Activated CD4-positive, alpha-beta memory T cell treated with anti-CD3 and anti-CD28 coated beads, Interleukin-2, amount 10 ng/mL, durations not matched to agents 7 days and 5 days (primary cell): ENCODE measurements around the gene HAS3. TPM values are rescaled to one million over a fixed set of nuclear protein-coding genes. Genes with fewer than 3 reads are reported as not detected.
A peak's percentile ranks its signal among the peaks of the same experiment; 100 is the strongest.

ENCODE experiments used
- CTCF ChIA-PET: fragments of 350-600 bp; sonication (Branson Sonifier 250); formaldehyde crosslinking; loops from one replicate; lab custom pipeline; 2021; ENCODE audit warnings: antibody characterized with exemption, inconsistent platforms; lab: Charles Lee
- POLR2A ChIA-PET: fragments of 350-600 bp; sonication (Branson Sonifier 250); formaldehyde crosslinking; loops from one replicate; lab custom pipeline; 2021; ENCODE audit warnings: antibody characterized with exemption; lab: Charles Lee
- DNase-seq: peaks from one replicate; pipeline ENCODE4 v3.0.0-alpha.2; 2020
- H3K27ac Mint-ChIP-seq: one replicate; pipeline ENCODE4 v1.8.0; 2021; ENCODE audit warnings: mild to moderate bottlenecking, mixed read lengths
- H3K27me3 Mint-ChIP-seq: one replicate; pipeline ENCODE4 v1.8.0; 2021; ENCODE audit warnings: mixed read lengths
- H3K36me3 Mint-ChIP-seq: one replicate; pipeline ENCODE4 v1.8.0; 2021; ENCODE audit warnings: low read depth, mixed read lengths
- H3K4me1 Mint-ChIP-seq: one replicate; pipeline ENCODE4 v1.8.0; 2021; ENCODE audit warnings: mixed read lengths
- H3K4me3 Mint-ChIP-seq: one replicate; pipeline ENCODE4 v1.8.0; 2021; ENCODE audit warnings: mild to moderate bottlenecking, mixed read lengths
- H3K9me3 Mint-ChIP-seq: one replicate; pipeline ENCODE4 v1.8.0; 2021; ENCODE audit warnings: mixed read lengths
- total RNA-seq, 2 experiments: library from RNA; stranded (reverse); gene quantifications; one replicate each; pipeline ENCODE4 v1.2.3, GENCODE V29; 2021

Gene HAS3
- total RNA-seq, 2 experiments from 2014 or later = 0.38 to 0.71 TPM

DNA sequence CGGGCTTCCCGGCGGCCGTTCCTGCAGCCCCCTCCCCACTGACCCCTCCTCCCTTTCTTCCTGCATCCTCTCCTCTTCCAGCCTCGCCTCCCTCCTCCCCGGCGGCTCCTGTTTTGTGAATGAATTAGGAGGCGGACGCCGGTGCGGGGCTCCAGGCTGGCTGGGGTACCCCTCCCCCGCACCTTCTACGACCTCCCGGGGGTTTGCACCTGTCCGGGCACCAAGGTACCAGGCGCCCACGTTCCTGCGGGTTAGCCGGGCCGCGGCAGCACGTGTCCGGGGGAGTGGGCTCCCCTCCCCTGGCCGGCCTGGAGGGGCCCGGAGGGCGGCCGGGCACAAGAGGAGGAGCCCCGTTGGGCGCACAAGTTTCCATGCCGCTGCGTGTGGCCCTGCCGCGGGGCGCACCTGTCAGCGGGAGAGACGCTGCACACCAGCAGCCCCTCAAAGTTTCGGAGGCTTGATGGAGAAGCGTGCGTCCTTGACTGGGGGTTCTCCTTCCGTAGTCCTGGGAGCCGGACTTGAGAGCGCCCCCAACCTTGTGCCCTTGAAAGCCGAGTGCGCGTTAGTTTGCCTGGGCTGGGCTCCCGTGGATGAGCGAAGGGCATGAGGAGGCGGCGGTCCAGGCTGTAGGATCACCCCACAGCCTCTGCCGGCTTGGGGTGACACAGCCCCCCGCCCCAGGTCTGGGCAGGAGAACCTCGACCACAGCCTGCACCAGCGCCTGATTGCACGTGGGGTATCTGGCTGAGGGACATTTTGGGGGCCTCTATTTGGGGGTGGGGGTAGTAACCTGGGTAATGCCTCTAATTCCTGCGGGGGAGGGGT lies 1.2 kb downstream of the HAS3 start:
- no peak for DNase-seq
- POLR2A ChIA-PET = no interaction called here
- Mint-ChIP-seq H3K27ac (no peak overlapping the region), H3K9me3 (no peaks in the 10 kb centered on the region), H3K4me1 (peaks cover 15% of the 10 kb centered on the region), H3K27me3 (peaks cover 39% of the 10 kb centered on the region), H3K36me3 (no peaks in the 10 kb centered on the region), H3K4me3 (no peak overlapping the region)
- CTCF ChIA-PET = interaction anchor here (1.4 to 2.3 kb wide), 2 partner anchors 17 to 18 kb away, joined by 4 to 13 read pairs; no protein-coding TSS in a partner anchor

- Mint-ChIP-seq H3K4me1 (peaks cover 16% of the 10 kb centered on the region), H3K27me3 (peaks cover 38% of the 10 kb centered on the region), H3K4me3 (no peak overlapping the region), H3K9me3 (no peaks in the 10 kb centered on the region), H3K36me3 (no peaks in the 10 kb centered on the region), H3K27ac (no peak overlapping the region)
- no peak for DNase-seq
- POLR2A ChIA-PET = interaction anchor here (1.5 to 1.8 kb wide), 2 partner anchors 12 to 25 kb away, joined by 4 to 7 read pairs; partner anchors contain the start of genes CHTF8 and UTP4
- CTCF ChIA-PET = interaction anchor here (2.3 kb wide), 1 partner anchor 16 kb away, joined by 15 read pairs; no protein-coding TSS in a partner anchor
Measured at GRCh38 chr16:69107316-69107962, 2.0 kb downstream of the HAS3 start.

GRCh38 chr16:69108064-69108904 lies 2.8 kb downstream of the HAS3 start:
- no peaks in the 10 kb centered on the region for H3K36me3 Mint-ChIP-seq
- no peak for DNase-seq
- H3K9me3 Mint-ChIP-seq = no peaks in the 10 kb centered on the region
- ChIA-PET POLR2A (interaction anchor here (1.5 to 1.8 kb wide), 2 partner anchors 11 to 24 kb away, joined by 4 to 7 read pairs; partner anchors contain the start of genes CHTF8 and UTP4), CTCF (interaction anchor here (2.3 kb wide), 1 partner anchor 15 kb away, joined by 15 read pairs; no protein-coding TSS in a partner anchor)
- peaks cover 31% of the 10 kb centered on the region for H3K27me3 Mint-ChIP-seq
- no peak overlapping the region for H3K27ac Mint-ChIP-seq
- H3K4me1 Mint-ChIP-seq = peaks cover 19% of the 10 kb centered on the region
- H3K4me3 Mint-ChIP-seq = no peak overlapping the region

DNA sequence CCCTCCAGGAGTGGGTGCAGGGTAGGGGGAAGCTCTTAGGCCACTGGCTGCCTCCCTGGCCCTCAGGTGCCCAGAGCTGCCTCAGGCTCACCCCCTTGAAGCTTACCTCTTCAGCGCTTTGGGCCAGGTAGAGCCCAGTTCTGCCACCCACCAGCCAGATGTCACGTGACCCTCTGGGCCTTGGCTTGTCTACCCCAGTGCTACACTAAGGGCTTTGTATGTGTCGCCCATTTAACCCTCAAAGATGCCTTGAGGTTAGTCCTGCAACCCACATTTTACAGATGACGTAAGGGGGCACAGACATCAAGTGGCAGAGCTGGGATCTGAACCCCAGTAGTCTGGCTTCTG lies 3.4 kb downstream of the HAS3 start:
- peaks cover 28% of the 10 kb centered on the region for H3K27me3 Mint-ChIP-seq
- H3K4me3 Mint-ChIP-seq = no peak overlapping the region
- ChIA-PET POLR2A (interaction anchor here (1.5 to 1.8 kb wide), 2 partner anchors 10 to 24 kb away, joined by 4 to 7 read pairs; partner anchors contain the start of genes CHTF8 and UTP4), CTCF (interaction anchor here (2.3 kb wide), 1 partner anchor 15 kb away, joined by 15 read pairs; no protein-coding TSS in a partner anchor)
- H3K36me3 Mint-ChIP-seq = no peaks in the 10 kb centered on the region
- H3K4me1 Mint-ChIP-seq = peaks cover 19% of the 10 kb centered on the region
- DNase-seq = no peak
- no peak overlapping the region for H3K27ac Mint-ChIP-seq
- H3K9me3 Mint-ChIP-seq = no peaks in the 10 kb centered on the region

GRCh38 chr16:69109486-69110270 lies 4.2 kb downstream of the HAS3 start:
- DNase-seq = no peak
- H3K27ac Mint-ChIP-seq = no peak overlapping the region
- ChIA-PET POLR2A (interaction anchor here (1.8 kb wide), 1 partner anchor 10 kb away, joined by 4 read pairs; no protein-coding TSS in a partner anchor), CTCF (interaction anchor here (1.9 to 2.3 kb wide), 2 partner anchors 14 kb away, joined by 13 to 15 read pairs; no protein-coding TSS in a partner anchor)
- no peak overlapping the region for H3K4me3 Mint-ChIP-seq
- H3K36me3 Mint-ChIP-seq = peaks cover 2% of the 10 kb centered on the region
- peaks cover 17% of the 10 kb centered on the region for H3K4me1 Mint-ChIP-seq
- H3K9me3 Mint-ChIP-seq = no peaks in the 10 kb centered on the region
- H3K27me3 Mint-ChIP-seq = peaks cover 25% of the 10 kb centered on the region

- no peak overlapping the region for H3K27ac Mint-ChIP-seq
- DNase-seq = no peak
- H3K9me3 Mint-ChIP-seq = no peaks in the 10 kb centered on the region
- no peak overlapping the region for H3K4me3 Mint-ChIP-seq
- CTCF ChIA-PET = interaction anchor here (0.6 to 1.9 kb wide), 3 partner anchors 13 to 163 kb away, joined by 3 to 13 read pairs (median 3); no protein-coding TSS in a partner anchor
- H3K36me3 Mint-ChIP-seq = peaks cover 3% of the 10 kb centered on the region
- POLR2A ChIA-PET = no interaction called here
- peaks cover 14% of the 10 kb centered on the region for H3K4me1 Mint-ChIP-seq
- peaks cover 21% of the 10 kb centered on the region for H3K27me3 Mint-ChIP-seq
Measured at GRCh38 chr16:69110406-69110805, 5.0 kb downstream of the HAS3 start.

- Mint-ChIP-seq H3K27ac (no peak overlapping the region), H3K4me3 (no peak overlapping the region), H3K4me1 (peaks cover 10% of the 10 kb centered on the region), H3K36me3 (peaks cover 3% of the 10 kb centered on the region), H3K9me3 (no peaks in the 10 kb centered on the region), H3K27me3 (peaks cover 16% of the 10 kb centered on the region)
- CTCF ChIA-PET = interaction anchor here (0.6 to 1.9 kb wide), 7 partner anchors 12 to 164 kb away, joined by 3 to 13 read pairs (median 3); no protein-coding TSS in a partner anchor
- DNase-seq = no peak
- POLR2A ChIA-PET = no interaction called here
Measured at GRCh38 chr16:69111216-69111875, 5.9 kb downstream of the HAS3 start.

GRCh38 chr16:69111876-69112230 lies 6.4 kb downstream of the HAS3 start:
- no peak overlapping the region for H3K27ac Mint-ChIP-seq
- ChIA-PET CTCF (interaction anchor here (0.6 to 1.3 kb wide), 4 partner anchors 16 to 76 kb away, joined by 3 read pairs; no protein-coding TSS in a partner anchor), POLR2A (no interaction called here)
- no peaks in the 10 kb centered on the region for H3K9me3 Mint-ChIP-seq
- H3K4me1 Mint-ChIP-seq = peaks cover 8% of the 10 kb centered on the region
- H3K27me3 Mint-ChIP-seq = peaks cover 14% of the 10 kb centered on the region
- peaks cover 3% of the 10 kb centered on the region for H3K36me3 Mint-ChIP-seq
- no peak overlapping the region for H3K4me3 Mint-ChIP-seq
- no peak for DNase-seq

DNA sequence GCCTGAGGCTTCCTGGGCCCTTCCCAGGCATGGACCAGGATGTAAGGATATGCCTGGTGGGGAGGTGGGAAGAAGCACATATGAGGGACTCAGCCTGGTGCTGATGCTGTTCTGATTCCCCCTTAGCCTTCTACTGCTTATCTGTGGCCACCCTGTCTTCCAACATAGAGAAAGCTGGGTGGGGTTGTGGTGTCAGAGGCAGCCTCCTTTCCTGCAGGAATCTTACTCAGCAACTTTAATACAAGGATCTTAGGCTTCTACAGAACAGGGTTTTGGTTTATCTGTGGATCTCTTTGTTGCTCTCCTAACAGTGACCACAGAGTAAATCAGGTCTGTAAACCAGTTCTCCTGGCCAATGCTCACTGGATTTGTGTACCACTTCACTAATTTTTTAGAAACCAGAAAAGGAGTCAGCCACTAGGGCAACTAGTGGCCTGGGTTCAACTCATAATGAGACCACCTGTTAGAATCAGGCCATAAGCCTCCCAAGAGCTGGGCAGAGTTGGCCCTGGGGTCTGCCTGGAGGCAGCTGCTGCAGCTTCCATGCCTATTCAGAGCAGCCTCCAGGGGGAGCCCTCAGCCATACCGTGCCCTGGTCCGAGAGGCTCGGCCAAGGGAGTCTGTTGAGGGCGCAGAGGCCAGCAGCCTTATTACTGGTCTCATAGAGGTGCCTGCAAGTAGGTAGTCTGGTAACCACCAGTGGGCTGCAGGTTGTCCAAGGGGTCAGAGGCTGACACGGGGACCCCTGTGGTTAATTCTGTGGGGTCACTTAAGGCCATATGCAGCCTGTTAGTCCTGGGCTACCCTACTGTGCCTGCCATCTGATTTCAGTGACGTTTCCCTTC lies 7.1 kb downstream of the HAS3 start:
- peak; percentile 46 for DNase-seq
- peaks cover 9% of the 10 kb centered on the region for H3K27me3 Mint-ChIP-seq
- H3K9me3 Mint-ChIP-seq = no peaks in the 10 kb centered on the region
- H3K4me1 Mint-ChIP-seq = peaks cover 3% of the 10 kb centered on the region
- no peak overlapping the region for H3K4me3 Mint-ChIP-seq
- peaks cover 3% of the 10 kb centered on the region for H3K36me3 Mint-ChIP-seq
- POLR2A ChIA-PET = interaction anchor here (1.7 kb wide), 1 partner anchor 21 kb away, joined by 4 read pairs; no protein-coding TSS in a partner anchor
- CTCF ChIA-PET = interaction anchor here (0.6 to 2.3 kb wide), 13 partner anchors 10 to 522 kb away, joined by 3 to 41 read pairs (median 3); partner anchors contain the start of genes CHTF8, SNTB2 and UTP4
- no peak overlapping the region for H3K27ac Mint-ChIP-seq

GRCh38 chr16:69113216-69113615 lies 7.8 kb downstream of the HAS3 start:
- no peak overlapping the region for H3K4me3 Mint-ChIP-seq
- POLR2A ChIA-PET = interaction anchor here (1.7 kb wide), 1 partner anchor 22 kb away, joined by 4 read pairs; no protein-coding TSS in a partner anchor

More at GRCh38 chr16:69113216-69113615, 7.8 kb downstream of the HAS3 start:
- H3K27me3 Mint-ChIP-seq = peaks cover 4% of the 10 kb centered on the region
- H3K9me3 Mint-ChIP-seq = no peaks in the 10 kb centered on the region
- CTCF ChIA-PET = interaction anchor here (0.7 to 2.3 kb wide), 12 partner anchors 9 to 523 kb away, joined by 3 to 41 read pairs (median 4); partner anchors contain the start of genes CHTF8, SNTB2 and UTP4
- H3K27ac Mint-ChIP-seq = no peak overlapping the region
- H3K36me3 Mint-ChIP-seq = peaks cover 10% of the 10 kb centered on the region
- no peak for DNase-seq
- H3K4me1 Mint-ChIP-seq = peaks cover 3% of the 10 kb centered on the region
